ENCODE measurements around the gene ATXN1.
"Not testable (repeated sequence)": the region's sequence is repeated elsewhere in the genome, so short reads cannot be mapped to it uniquely, and the experiment has no call there.

Gene ATXN1

DNA sequence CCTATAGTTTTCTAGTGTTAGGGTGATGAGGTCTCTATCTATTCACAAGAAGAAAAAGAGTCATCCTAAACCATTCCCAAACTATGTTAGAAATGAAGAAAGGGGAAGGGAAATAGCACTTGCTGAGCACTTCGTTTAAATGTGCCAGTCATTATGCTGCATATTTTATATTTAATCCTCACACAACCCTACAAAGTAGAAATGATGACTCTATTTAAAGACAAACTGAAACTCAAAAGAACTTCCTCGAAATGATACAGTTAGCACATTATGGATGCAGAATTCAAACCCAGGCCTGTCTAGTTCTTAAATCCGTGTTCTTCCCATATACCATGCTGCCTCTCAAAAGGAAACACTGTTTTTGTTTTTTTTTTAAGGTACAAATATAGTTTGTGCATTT lies 348.3 kb downstream of the ATXN1 start:
- no peak for DNase-seq (ENCODE audit: low spot score)

- no peak for DNase-seq (ENCODE audit: low spot score)
Observed at GRCh38 chr6:16412171-16412570, 349.1 kb downstream of the ATXN1 start.

DNA sequence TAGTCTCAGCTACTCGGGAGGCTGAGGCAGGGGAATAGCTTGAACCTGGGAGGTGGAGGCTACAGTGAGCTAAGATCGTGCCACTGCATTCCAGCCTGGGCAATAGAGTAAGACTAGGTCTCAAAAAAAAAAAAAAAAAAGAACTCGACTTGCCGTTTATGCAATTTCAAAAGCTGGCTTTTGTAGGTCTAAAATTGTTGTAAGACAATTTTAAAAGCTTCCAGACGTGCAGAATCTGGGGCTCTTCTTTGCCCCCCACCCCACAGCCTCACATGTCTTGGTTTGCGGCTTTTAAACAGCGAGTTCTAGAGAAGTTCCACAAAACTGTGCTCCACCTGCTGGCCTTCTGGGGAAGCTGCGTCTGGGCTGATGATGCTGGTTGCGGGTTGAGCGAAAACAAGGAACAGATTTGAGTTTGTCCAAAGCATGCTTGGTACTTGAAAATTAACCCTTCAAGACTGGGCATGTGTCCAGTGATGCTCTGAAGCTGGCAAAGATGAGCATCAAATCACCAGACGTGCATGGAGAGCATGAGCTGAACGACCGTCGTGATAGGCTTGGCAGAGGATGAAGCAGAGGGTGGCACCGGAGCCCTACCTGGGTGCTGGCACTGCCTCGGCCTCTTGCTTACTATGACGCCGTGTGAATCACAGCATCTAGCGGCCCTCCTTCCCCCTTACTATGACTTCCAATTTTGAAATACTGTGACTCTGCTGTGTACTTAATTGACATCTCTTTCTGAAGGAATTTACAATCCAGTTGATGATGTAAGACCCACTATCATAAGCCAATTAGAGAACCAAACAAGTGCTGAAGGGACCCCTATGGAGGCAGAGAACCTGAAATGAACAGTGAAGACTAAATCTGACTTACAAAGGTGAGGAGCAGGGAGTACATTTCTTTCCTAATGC lies 351.5 kb downstream of the ATXN1 start:
- peak; percentile 75 for DNase-seq (ENCODE audit: low spot score)

DNA sequence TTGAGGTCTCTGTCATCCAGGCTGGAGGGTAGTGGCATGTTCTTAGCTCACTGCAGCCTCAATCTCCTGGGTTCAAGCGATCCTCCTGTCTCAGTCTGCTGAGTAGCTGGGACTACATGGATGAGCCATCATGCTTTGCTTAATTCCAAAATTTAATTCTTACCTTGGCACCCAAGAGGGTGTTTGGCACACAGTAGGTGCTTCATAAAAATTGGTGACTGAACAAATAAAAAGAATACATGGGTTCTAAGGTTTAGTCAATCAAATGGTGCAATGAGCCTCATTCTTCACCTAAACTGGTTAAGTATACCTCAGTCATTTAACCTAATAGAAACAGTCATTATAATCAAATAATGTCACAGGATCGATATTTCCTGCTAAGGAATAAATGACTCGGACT lies 352.5 kb downstream of the ATXN1 start:
- no peak for DNase-seq (ENCODE audit: low spot score)

- DNase-seq (ENCODE audit: low spot score) = no peak
Observed at GRCh38 chr6:16406966-16407365, 354.3 kb downstream of the ATXN1 start.

DNA sequence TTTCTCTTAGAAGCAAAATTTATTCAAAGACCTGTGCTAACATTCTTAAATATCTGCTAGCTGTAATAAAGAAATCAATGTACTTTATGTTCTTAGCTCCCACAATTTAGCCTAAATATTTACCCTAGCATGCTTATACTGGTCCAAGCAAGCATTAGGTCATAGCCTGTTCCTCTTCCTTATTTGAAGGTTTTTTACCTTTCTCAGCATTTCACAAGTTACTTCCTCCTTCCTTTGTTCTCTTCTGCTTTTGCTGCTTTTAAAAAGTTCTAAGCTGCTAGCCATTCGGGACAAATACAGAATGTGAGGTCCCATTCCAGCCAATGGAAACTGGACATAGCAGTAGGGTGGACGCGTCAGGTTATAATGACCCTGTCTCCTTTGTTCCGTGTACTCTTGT lies 354.7 kb downstream of the ATXN1 start:
- DNase-seq (ENCODE audit: low spot score) = not testable (repeated sequence)

GRCh38 chr6:16405375-16405774 lies 355.9 kb downstream of the ATXN1 start:
- no peak for DNase-seq (ENCODE audit: low spot score)

DNA sequence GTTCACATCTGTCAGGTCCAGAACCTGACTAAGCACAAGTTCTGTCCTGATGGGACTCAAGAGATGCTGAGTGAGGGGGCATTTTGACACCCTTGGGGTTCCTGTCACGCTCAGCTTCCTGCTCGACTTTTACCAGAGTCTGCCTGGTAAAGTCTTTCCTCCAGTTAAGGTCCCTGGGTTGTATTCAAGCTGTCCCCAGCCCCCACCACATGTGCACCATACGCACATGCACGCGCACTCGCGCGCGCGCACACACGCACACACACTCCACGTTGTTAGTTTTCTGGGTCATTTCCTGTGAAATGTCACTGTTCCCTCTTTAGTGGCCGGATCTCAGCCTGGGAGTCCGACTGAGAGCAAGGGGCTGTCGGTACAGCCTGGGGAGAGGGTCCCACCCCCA lies 356.8 kb downstream of the ATXN1 start:
- no peak for DNase-seq (ENCODE audit: low spot score)

DNA sequence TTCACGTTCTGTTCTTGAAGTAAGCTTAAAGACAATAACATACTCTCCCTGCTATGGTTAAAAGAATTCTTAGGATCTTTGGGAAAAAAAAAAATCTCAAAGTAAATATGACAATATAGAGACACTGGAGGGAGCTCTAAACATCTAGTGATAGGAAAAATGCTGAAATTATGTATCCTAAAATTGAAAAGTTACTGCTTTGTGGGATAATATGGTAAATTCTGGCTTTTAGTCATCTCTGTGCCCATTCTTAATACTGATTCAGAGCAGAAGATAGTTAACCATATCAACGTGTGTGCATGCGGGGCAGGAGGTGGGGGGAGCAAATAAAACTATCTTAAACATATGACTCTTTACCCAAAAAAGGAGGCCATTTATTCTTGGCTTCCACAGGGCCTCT lies 357.4 kb downstream of the ATXN1 start:
- DNase-seq (ENCODE audit: low spot score) = no peak

- no peak for DNase-seq (ENCODE audit: low spot score)
Observed at GRCh38 chr6:16402581-16402900, 358.7 kb downstream of the ATXN1 start.

DNA sequence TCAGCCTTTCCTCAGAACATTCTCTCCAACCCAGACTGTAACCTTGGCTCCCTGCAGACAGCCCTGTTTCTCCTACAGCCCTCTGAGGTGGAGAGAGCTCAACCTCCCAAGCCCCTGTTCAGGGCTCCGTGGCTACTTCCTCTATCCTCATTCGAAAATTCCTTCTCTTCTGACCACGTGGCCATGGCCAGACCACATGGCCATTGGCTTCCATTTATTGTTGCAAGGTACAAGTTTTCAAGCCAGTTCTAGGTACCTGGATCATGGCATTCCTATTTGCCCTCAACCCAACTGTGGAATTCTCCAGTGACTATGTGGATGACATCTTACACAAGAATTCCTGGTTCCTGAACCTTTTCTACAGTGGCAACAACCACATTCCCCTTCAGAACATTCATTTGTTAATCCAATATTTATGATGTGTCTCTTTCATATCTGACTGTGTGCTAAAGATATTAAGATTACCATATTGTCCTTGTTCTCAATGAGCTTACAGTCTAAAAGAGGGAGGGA lies 361.0 kb downstream of the ATXN1 start:
- no peak for DNase-seq (ENCODE audit: low spot score)

DNA sequence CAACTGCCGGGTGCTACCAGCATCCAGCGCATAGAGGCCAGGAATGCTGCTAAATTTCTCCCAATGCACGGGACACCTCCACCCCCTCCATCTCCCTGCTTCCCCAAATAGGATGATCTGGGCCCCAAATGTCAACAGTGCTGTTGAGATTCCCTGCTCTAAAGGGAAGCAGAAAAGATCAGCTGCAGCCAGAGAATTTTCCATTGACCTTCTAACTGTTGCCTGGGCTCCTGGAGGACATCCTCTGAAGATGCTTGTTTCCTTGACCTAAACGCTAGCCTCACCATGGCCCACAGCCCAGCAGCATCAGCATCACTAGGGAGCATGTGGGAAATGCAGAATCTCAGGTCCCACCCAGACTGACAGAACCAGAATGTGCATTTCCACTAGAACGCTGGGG lies 361.6 kb downstream of the ATXN1 start:
- DNase-seq (ENCODE audit: low spot score) = no peak

- no peak for DNase-seq (ENCODE audit: low spot score)
Observed at GRCh38 chr6:16399158-16399557, 362.1 kb downstream of the ATXN1 start.

DNA sequence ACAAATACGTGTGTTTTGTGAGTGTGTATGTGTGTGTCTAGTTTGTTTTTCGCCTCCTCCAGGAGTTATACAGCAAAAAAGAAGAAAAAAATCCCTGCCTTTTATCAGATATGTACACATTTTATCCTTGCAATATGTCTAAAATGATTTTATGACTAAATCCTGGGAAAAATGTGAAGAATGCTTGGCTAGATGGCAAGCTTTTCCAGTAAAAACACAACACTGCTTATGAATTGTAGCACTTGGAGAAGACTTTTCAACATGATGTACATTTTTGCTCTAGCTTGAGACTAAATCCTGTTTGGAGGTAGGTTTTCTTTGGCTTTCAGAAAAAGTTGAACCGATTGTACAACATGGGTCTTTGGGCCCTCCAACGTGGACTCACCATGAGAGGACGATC lies 362.7 kb downstream of the ATXN1 start:
- DNase-seq (ENCODE audit: low spot score) = no peak

DNA sequence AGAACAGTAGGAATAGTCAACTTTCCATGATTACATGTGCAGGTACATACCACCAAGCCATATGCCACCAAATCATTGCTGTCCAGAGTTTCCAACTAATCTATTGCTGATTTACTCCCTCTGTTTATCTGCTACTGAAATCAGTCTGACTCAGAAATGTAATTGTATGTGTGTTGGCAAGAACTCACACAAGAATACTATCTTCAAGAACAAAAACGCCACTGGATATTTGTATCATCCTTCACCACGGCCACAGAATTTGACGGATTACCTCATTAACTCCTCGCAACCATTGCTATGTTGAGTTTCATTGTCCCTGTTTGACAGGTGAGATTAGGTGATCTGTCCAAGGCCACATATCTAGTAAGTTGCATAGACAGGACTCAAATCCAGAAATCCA lies 363.6 kb downstream of the ATXN1 start:
- no peak for DNase-seq (ENCODE audit: low spot score)

GRCh38 chr6:16396497-16397319 lies 364.6 kb downstream of the ATXN1 start:
- DNase-seq (ENCODE audit: low spot score) = no peak

GRCh38 chr6:16394632-16395031 lies 366.6 kb downstream of the ATXN1 start:
- DNase-seq (ENCODE audit: low spot score) = no peak

DNA sequence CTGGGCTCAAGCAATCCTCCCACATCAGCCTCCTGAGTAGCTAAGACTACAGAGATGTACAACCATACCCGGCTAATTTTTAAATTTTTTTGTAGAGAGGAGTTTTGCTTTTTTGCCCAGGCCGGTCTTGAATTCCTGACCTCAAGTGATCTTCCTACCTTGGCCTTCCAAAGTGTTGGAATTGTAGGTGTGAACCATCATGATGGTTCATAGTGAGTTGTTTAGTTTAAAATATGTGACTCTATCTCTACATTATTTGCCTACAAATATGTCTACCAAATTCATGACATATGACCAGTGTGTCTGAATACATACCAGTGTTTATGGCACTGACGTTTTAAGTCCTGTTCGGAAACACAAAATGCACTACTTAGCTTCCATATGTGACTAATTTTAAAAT lies 367.9 kb downstream of the ATXN1 start:
- no peak for DNase-seq (ENCODE audit: low spot score)

- no peak for DNase-seq (ENCODE audit: low spot score)
Observed at GRCh38 chr6:16392010-16392409, 369.2 kb downstream of the ATXN1 start.

DNA sequence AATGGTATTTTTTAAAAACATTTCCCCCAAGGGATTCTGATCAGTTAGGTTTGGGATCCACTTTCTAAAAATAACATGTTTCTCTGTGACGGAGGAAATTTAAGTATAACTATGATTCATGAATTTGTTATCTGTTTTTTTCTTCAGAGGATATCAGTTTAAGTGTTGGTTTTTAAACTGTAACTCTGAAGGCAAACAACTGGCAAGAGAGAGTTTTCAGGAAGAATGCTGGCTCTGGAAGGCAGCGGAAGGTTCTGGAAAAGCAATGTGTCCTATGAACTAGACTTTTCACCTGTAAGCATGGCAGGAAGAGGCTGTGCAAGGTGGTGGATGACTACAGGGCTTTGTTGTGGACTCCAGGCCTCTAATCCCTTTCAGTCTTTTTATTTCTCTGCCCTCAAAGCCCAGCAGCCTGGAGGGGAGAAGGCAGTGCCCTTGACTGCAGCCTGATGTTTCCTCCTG lies 369.8 kb downstream of the ATXN1 start:
- DNase-seq (ENCODE audit: low spot score) = no peak

DNA sequence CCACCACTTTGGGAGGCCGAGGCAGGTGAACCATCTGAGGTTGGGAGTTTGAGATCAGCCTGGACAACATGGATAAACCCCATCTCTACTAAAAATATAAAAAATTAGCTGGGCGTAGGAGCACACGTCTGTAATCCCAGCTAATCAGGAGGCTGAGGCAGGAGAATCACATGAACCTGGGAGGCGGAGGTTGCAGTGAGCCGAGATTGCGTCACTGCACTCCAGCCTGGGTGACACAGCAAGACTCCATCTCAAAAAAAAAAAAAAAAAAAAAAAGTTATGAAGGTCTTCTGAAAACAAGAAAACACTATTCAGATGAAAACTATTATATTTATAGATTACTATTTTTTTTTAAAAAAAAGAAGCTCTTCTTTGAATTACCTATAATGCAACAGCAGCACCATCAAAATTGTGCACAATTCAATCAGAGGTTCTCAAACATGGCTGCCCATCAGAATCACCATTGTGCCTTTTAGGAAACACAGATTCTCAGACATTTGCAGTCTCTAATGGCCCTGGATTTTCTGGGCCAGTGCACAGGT lies 370.3 kb downstream of the ATXN1 start:
- not testable (repeated sequence) for DNase-seq (ENCODE audit: low spot score)

DNA sequence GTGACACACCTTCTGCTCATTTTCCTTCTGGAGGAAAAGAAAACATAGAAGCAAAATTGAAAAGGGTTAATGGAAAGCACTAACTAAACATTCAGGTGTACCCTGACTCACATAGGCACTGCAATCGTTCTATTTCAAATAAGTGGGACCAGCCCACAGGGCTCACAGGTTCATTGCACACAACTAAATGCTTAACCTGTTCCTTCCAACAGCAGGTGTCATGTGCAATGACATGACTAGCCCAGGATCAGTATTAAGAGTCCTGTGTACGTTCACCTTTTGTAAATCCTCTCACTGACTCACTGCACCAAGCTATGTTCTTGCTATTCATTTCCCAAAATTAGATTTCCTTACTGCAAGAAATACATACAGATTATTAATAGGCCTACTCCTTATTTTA lies 371.6 kb downstream of the ATXN1 start:
- DNase-seq (ENCODE audit: low spot score) = no peak

DNA sequence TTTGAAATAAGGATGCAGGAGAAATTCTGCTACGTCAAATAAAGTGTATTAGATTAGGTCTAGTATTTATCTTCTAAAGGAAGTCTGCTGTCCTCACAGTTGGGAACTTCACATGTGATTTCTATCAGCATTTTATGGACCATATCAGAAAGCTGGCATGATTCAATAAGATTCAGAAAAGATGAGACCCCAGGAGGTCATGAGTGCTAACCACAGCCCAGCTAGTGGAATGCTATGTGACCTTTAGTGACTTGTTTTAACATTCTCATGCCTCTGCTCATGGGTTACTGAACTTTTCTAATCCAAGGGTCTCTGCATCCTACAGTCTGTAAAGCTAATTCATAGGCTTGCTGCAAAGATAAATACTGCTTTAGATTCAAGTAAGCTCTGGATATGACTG lies 372.8 kb downstream of the ATXN1 start:
- DNase-seq (ENCODE audit: low spot score) = no peak

Data from putamen (tissue), 1 donor.